HG03095 (cell line): Measurements from ENCODE around the gene COL24A1.

Source experiments
- ATAC-seq: cut with Tn5 transposase; IDR thresholded peaks from one replicate; pipeline ENCODE4 v1.9.1; 2021; ENCODE audit warnings: moderate library complexity; ENCODE audit not compliant: unreplicated experiment

COL24A1 gene

GRCh38 chr1:86156566-86157455 is at the start of gene COL24A1:
Gene COL24A1, minus strand, starts transcription at chr1:86156772. Its CDS starts 376 bp downstream, at chr1:86156396.
- ATAC-seq: no peak

GRCh38 chr1:86205741-86206140 is 49.2 kb upstream of the COL24A1 start:
- no peak for ATAC-seq

GRCh38 chr1:86202552-86203340 is 46.2 kb upstream of the COL24A1 start:
- no peak for ATAC-seq

- ATAC-seq: no peak
Observed at GRCh38 chr1:86201311-86201710, 44.7 kb upstream of the COL24A1 start.

- ATAC-seq: no peak
Observed at GRCh38 chr1:86200901-86201300, 44.3 kb upstream of the COL24A1 start.

GRCh38 chr1:86197206-86197855 is 40.8 kb upstream of the COL24A1 start:
- ATAC-seq: no peak

- ATAC-seq: no peak
Observed at GRCh38 chr1:86195281-86195680, 38.7 kb upstream of the COL24A1 start.

GRCh38 chr1:86194491-86195034 is 38.0 kb upstream of the COL24A1 start:
- no peak for ATAC-seq

- ATAC-seq: no peak
Observed at GRCh38 chr1:86192417-86192816, 35.8 kb upstream of the COL24A1 start.

- ATAC-seq: no peak
Observed at GRCh38 chr1:86191958-86192357, 35.4 kb upstream of the COL24A1 start.

GRCh38 chr1:86190873-86191272 is 34.3 kb upstream of the COL24A1 start:
- ATAC-seq: no peak

- no peak for ATAC-seq
Observed at GRCh38 chr1:86184426-86184825, 27.9 kb upstream of the COL24A1 start.

GRCh38 chr1:86183810-86184209 is 27.2 kb upstream of the COL24A1 start:
- no peak for ATAC-seq

GRCh38 chr1:86176226-86176625 is 19.7 kb upstream of the COL24A1 start:
- no peak for ATAC-seq

- no peak for ATAC-seq
Observed at GRCh38 chr1:86175756-86176155, 19.2 kb upstream of the COL24A1 start.

GRCh38 chr1:86169625-86170024 is 13.1 kb upstream of the COL24A1 start:
- ATAC-seq: no peak

GRCh38 chr1:86159800-86160199 is 3.2 kb upstream of the COL24A1 start:
- no peak for ATAC-seq

- ATAC-seq: no peak
Observed at GRCh38 chr1:86155807-86156565, 586 bp downstream of the COL24A1 start.

- ATAC-seq: no peak
Observed at GRCh38 chr1:86155051-86155806, 1.3 kb downstream of the COL24A1 start.

- ATAC-seq: no peak
Observed at GRCh38 chr1:86154571-86155050, 2.0 kb downstream of the COL24A1 start.
